Body of pancreas (tissue), 4 donors: ENCODE measurements around the gene LAMTOR4.

Experiments used
- POLR2A ChIP-seq, 3 donors: fragments of 450-650 bp; IDR thresholded peaks; one replicate each; pipeline ENCODE4 v1.6.1; 2016; ENCODE audit warnings: antibody characterized with exemption in 3 of 3, mild to moderate bottlenecking in 2 of 3
- TF ChIP-seq, protein P1 (sequence below), 7 experiments: fragments of 450-650 bp in 4 of 7; fragments of 200-600 bp in 3 of 7; sonication (generic) in 3 of 7; IDR thresholded peaks; one replicate each; pipeline ENCODE4 v1.5.1; 2016 to 2019; ENCODE audit warnings: antibody characterized with exemption in 7 of 7

DNA sequence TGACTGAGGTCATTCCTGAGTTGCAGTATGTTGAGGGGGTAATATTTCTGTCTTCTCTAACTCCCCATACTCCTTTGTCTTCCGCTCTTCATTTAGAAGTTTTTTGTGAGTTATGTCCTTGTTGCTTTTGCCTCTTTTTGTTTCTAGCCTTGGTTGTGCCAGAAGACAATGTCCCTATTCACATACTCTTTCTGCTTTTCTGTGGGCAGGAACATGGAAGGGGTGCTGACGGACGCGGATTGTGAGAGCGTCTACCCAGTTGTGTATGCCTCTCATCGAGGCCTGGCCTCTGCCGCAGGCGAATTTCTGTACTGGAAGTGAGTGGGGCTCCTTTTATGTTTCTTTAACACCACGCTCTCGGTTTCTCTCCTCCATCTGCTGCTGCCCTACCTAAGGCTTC is 49.5 kb downstream of the LAMTOR4 start:
- TF ChIP-seq, protein P1, sequence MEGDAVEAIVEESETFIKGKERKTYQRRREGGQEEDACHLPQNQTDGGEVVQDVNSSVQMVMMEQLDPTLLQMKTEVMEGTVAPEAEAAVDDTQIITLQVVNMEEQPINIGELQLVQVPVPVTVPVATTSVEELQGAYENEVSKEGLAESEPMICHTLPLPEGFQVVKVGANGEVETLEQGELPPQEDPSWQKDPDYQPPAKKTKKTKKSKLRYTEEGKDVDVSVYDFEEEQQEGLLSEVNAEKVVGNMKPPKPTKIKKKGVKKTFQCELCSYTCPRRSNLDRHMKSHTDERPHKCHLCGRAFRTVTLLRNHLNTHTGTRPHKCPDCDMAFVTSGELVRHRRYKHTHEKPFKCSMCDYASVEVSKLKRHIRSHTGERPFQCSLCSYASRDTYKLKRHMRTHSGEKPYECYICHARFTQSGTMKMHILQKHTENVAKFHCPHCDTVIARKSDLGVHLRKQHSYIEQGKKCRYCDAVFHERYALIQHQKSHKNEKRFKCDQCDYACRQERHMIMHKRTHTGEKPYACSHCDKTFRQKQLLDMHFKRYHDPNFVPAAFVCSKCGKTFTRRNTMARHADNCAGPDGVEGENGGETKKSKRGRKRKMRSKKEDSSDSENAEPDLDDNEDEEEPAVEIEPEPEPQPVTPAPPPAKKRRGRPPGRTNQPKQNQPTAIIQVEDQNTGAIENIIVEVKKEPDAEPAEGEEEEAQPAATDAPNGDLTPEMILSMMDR (IDR thresholded peaks at IDR 0.05): no peak
- TF ChIP-seq POLR2A (IDR thresholded peaks at IDR 0.05): no peak
